Measurements from ENCODE around the gene HJV. TPM values are rescaled to one million over a fixed set of nuclear protein-coding genes. Genes with fewer than 3 reads are reported as not detected.

HJV gene
- total and polyA plus RNA-seq, 9 donors: not detected

GRCh38 chr1:145999321-146000024 is 22.1 kb downstream of the HJV start:
- Histone ChIP-seq H3K27me3 (no peaks in the 10 kb centered on the region), H3K4me3 (peak overlapping the region; percentile 18), H3K27ac (peak overlapping the region; percentile 37 to 74), H3K9me3 (no peaks in the 10 kb centered on the region), H3K36me3 (peaks cover under 1% of the 10 kb centered on the region), H3K4me1 (ENCODE audit: insufficient read depth) (peaks cover 5% of the 10 kb centered on the region)
- WGBS, 3 donors: 10 to 13% (median 11%) methylated on average over 5 of the region's 5 CpGs
- intact Hi-C loops (cut with DNase I): loop anchor here in 2 of 4 donors (2.0 to 10.0 kb wide), 2 partner anchors 19 to 105 kb away; no protein-coding TSS in a partner anchor
- no peak for TF ChIP-seq POLR2A (IDR thresholded peaks at IDR 0.05)
- peak; percentile 51 to 64 (median 57) for DNase-seq

- 34 to 35% (median 35%) methylated on average over 3 of the region's 3 CpGs for WGBS, 3 donors
- no peaks in the 10 kb centered on the region for H3K27me3 ChIP-seq
- peak overlapping the region; percentile 74 to 86 for H3K27ac ChIP-seq
- peak in 1 of 5 donors; percentile 36 for DNase-seq
- peaks cover 9% of the 10 kb centered on the region for H3K4me1 ChIP-seq (ENCODE audit: insufficient read depth)
- peaks cover 4% of the 10 kb centered on the region for H3K36me3 ChIP-seq
- intact Hi-C loops (cut with DNase I): no loop called here
- H3K4me3 ChIP-seq: peak overlapping the region; percentile 83
- H3K9me3 ChIP-seq: no peaks in the 10 kb centered on the region
- TF ChIP-seq POLR2A (IDR thresholded peaks at IDR 0.05) (no peak), CTCF (IDR thresholded peaks at IDR 0.05) (no peak), EP300 (IDR thresholded peaks at IDR 0.05) (no peak)
Measured at GRCh38 chr1:145997718-145998023, 23.9 kb downstream of the HJV start.

GRCh38 chr1:145997016-145997717 is 24.4 kb downstream of the HJV start:
- no peaks in the 10 kb centered on the region for H3K27me3 ChIP-seq
- TF ChIP-seq CTCF (IDR thresholded peaks at IDR 0.05) (no peak), EP300 (IDR thresholded peaks at IDR 0.05) (no peak), POLR2A (IDR thresholded peaks at IDR 0.05) (no peak)
- no peaks in the 10 kb centered on the region for H3K9me3 ChIP-seq
- peaks cover 12% of the 10 kb centered on the region for H3K4me1 ChIP-seq (ENCODE audit: insufficient read depth)
- H3K4me3 ChIP-seq: peak overlapping the region; percentile 83
- peak in 4 of 5 donors; percentile 43 to 66 (median 54) for DNase-seq
- intact Hi-C loops (cut with DNase I): no loop called here
- H3K27ac ChIP-seq: peak overlapping the region; percentile 74 to 86
- WGBS, 3 donors: 19 to 20% (median 20%) methylated on average over 12 of the region's 12 CpGs
- peaks cover 4% of the 10 kb centered on the region for H3K36me3 ChIP-seq

GRCh38 chr1:145996433-145997015 is 25.0 kb downstream of the HJV start, which contains the start of gene TXNIP:
TXNIP (minus strand) TSS chr1:145996579; CDS start chr1:145996266, 313 bp downstream.
- intact Hi-C loops (cut with DNase I): no loop called here
- WGBS, 3 donors: 0 to 1% (median 0%) methylated on average over 30 of the region's 30 CpGs
- no peaks in the 10 kb centered on the region for H3K27me3 ChIP-seq

More at GRCh38 chr1:145996433-145997015, 25.0 kb downstream of the HJV start, which contains the start of gene TXNIP:
- DNase-seq: peak; percentile 96 to 99 (median 98)
- peaks cover 4% of the 10 kb centered on the region for H3K36me3 ChIP-seq
- H3K9me3 ChIP-seq: no peaks in the 10 kb centered on the region
- no peak for TF ChIP-seq EP300 (IDR thresholded peaks at IDR 0.05)
- peak; percentile 91 for TF ChIP-seq POLR2A (IDR thresholded peaks at IDR 0.05)
- TF ChIP-seq CTCF (IDR thresholded peaks at IDR 0.05): peak in 1 of 3 donors; percentile 11
- H3K4me1 ChIP-seq (ENCODE audit: insufficient read depth): peaks cover 12% of the 10 kb centered on the region
- H3K27ac ChIP-seq: peak within 1 kb of the TSS; percentile 74 to 86
- H3K4me3 ChIP-seq: peak within 1 kb of the TSS; percentile 83

Data from ovary (tissue), 9 donors.